ENCODE data around the gene ARNT2. TPM values are rescaled to one million over a fixed set of nuclear protein-coding genes. Genes with fewer than 3 reads are reported as not detected.
A peak's percentile ranks its signal among the peaks of the same experiment; 100 is the strongest.

The ARNT2 gene
- total RNA-seq, 1 experiment from 2014 or later = 3.3 TPM

DNA sequence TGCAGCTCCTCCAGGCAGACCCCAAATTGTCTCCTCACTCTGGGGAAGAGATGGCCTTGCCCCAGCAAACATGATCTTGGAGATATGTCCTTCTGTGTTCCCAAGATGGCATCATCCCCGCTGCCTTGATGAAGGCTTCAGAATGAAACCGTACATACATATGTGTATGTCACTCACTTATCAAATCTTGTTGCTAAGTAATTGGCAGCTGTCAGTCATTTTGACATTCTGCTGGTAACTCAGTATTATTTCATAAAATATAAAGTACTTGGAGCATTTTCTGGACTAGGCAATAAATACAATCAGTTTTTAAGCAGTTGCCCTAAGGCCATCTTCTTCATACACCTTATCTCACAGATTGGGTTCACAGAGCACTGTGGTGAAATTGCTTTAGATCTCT, 62.4 kb downstream of the ARNT2 start:
- DNase-seq (ENCODE audit: low spot score) = no peak

DNA sequence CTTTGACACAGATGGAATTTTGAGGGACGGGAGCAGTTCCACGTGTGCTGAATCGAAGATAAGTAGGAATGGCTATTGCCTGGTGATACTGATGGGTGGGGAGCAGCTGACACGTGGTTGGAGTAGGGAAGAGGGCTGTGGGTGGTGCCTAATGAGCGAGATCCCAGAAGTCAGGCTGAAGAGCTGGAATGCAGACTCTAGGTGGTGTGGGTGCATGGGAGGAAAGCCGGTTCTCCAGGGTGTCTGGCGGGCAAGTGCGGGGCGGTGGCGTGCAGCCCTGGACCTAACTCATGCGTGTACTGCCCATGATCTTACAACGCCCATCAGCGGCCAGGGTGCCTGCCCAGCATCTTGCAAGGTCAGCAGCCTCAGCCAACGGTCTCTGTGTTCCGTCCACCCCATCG, 63.1 kb downstream of the ARNT2 start:
- no peak for DNase-seq (ENCODE audit: low spot score)

DNA sequence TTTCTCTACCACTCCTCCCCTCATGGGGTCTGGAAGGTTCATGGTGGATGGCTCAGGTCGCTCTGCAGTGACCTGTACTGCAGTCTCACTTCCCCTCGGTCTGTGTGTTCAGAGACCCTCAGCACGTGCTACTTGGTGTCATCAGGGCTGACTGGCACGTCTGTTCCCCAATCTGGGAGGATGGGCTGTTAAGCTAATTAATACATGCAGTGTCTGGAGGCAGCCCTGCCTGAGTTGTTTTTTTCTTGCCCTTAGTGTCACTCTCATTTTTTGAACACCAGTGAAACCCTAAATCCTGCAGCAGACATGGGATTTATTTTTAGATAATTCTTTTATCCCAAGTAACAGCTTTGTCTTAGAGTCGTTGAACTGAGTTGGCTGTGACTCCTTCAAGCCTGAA, 64.6 kb downstream of the ARNT2 start:
- no peak for DNase-seq (ENCODE audit: low spot score)

DNA sequence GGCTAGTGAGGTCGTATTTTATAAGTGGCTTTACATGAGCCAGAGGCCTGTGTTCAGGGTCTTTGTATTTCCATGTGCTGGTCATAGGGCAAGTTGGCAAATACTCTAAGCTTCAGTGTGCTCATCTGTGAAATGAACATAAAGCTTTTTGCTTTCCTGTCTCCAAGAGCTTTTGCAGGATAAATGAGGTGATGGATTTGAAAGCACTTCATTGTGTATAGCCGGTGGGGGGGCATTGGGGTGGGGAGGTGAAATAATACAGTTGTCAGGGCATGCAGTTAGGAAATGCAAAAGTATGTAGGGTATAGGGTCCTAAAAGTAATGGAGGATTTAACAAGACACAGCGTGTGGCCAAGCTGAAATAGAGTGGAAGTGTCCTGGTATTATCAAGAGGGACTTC, 67.7 kb downstream of the ARNT2 start:
- no peak for DNase-seq (ENCODE audit: low spot score)

DNA sequence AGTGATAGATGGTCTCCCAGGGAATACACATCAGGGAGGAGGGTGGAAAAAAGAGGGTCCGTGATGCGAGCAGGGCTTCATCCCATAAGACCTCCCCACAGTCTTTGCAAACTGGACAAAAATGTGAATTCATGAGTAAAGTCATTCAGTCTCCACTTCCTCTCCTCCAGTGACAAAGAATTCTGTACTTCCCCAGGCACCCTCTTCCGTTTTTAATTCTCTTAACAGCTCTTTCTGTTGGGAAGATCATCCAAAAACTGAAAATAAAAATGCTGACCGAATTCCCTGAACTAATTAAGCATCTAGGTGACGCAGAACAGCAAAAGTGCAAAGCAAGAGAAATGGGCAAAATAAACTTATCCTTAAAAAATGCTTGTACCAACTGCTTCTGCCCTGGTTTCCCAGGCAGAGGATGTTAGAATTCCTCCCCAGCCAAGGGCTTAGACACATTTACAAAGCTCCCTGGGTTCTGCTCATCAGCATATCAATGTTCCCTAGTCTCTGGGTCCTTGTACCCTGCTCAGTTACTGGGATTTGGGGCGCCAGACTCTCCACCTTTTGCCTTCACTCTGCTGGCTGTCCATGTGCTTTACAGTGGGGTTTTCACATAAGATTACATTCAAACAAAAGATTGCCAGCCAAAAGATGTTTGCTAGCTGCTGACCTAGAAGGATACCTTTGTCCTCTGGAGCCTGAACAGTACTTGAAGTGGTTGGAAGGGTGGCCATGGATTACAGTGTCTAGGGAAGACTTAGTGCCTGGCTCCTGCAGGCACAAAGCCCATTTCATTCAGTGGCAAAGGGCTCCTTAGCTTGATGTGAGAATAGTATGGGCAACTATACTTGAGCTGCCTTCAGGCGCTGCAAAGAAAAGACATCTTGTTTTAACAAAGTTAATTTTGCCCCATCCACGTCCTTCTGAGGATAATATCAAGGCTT, 69.4 kb downstream of the ARNT2 start:
- no peak for DNase-seq (ENCODE audit: low spot score)

DNA sequence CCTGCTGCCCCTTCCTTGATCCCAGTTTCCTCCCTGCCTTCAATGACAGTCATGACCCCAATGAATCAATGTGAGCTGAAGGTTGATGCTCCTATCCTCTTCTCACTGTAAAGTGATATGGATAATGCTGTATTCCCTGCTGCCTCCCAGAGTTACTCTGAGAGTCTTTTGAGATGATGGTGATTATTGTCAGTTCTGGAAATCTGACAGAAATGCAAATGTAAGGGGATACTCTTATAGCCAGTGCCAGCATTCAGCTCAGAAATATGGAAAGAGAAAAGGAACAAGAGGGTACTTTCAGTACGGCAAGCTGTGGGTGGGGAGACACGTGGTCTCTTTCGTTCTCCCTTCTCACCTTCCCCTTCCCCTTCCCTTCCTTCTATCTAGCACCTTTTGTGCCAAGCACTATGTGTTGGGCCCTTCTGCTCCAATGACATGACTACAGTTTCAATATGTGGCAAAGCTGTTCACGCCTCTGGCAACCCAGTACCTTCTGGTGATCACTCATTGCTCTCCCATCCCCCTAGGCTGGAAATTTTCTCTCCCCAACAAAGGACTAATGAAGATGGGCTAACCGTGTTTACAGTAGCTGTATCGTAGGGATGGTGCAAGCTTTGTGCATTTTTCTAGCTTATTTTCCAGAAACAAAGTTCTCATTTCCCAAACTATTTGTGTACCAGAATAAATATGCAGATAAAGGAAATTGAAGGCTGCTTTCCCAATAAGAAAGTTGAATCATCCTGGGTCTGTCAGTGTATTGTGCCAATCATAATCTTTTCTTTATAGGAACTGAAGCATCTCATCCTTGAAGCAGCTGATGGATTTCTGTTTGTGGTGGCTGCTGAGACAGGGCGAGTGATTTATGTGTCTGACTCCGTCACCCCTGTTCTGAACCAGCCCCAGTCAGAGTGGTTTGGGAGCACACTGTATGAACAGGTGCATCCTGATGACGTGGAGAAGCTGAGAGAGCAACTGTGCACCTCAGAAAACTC, 70.3 kb downstream of the ARNT2 start:
- DNase-seq (ENCODE audit: low spot score) = no peak

DNA sequence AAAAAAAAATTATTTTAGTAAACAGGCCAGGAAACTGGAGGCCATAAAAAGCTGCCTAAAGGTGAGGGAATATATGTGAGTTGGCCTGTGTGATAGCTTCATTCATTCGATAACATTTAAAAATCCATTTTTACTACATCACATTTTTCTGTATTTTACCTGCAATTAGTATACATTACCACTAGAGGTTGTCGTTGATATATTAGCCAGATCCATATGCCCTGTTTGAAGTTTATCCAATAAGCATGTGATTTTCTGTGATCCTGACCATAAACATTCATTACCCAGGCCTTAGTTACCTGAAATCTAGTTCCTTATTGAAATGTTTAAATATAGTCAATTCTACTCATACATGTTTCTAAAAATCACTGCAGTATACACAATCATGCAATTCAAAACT, 71.4 kb downstream of the ARNT2 start:
- no peak for DNase-seq (ENCODE audit: low spot score)

DNA sequence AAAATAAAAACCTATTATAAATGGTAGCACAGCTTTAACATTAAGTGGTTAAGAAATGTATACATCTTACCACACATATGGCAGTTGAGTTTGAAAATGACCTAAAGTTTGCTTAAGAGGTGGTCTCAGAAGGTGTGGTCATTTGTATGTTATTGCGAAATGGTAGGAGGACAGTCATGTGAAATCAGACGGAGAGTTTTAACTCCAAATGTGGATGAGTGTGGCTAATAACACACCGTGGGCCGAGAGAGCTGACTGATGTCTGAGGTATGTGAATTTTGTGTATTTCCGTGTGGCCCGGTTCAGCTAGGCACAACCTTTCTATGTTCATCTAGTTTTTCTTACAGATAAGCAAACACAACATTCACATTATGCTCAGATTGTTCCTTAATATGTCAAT, 71.9 kb downstream of the ARNT2 start:
- DNase-seq (ENCODE audit: low spot score) = no peak

DNA sequence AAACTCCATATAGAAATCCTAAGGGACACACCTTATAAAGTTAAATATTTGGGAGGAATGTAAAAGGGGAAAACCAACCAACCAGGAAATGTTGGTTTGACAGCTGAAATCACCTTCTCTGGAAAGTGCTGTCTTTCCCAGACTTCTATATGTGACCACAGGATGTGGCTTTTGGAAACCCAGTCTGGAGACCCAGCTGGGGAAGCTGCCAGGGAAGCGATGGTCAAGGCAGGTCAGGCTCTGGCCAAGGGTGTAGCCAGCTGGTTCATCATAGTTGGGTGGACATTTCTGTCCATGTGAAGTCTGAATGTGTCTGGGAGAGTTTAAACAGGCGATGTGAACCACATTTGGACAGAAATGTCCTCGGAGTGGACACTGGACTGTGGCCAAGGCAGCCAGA, 73.9 kb downstream of the ARNT2 start:
- DNase-seq (ENCODE audit: low spot score) = no peak

DNA sequence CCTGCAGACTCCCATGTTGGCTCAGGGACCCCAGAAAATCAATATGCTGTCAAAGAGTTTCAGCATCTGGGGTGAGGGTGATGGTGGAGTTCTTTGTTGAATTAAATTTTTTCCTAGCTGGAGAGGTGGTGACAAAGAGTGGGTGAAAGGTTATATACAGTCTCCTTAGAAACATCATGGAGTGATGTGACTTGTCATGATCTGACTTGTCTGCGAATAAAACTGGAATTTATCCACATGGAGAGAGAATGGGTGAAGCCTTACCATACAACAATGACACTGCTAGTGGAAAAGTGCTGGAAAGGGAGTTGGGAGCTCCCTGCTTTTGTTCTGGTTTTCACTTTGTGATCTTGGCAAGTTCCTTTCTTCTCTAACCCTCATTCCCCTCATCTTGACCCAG, 75.0 kb downstream of the ARNT2 start:
- no peak for DNase-seq (ENCODE audit: low spot score)

DNA sequence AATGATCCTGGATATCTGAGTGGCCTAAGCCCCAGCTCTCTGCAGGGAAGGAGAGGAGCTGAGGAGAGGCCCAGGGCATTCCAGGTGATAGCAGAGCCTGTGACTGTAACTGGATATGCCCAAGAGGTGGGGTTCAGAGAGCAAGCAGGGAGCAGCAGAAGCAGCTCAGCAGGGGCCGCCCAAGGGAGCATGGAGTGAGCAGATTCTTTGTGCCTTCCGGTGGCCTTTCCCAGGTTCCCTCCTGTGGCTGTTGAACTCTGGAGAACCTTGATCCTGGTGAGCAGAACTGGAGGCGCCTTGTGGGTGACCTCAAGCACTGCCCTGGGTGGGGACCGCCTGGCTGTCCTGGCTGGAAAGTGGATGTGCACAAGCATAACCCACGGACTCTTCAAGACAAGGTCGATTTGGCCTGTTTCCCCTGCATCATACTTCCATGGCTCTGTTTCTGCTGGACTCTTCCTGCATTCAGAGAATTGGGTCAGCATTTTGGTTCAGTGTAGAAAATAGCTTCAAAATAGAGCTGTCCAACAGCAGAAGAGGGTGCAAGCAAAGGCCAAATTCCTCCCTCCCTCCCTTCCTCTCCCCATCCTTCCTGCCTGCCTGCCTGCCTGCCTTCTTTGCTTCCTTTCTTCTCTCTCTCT, 76.1 kb downstream of the ARNT2 start:
- no peak for DNase-seq (ENCODE audit: low spot score)

DNA sequence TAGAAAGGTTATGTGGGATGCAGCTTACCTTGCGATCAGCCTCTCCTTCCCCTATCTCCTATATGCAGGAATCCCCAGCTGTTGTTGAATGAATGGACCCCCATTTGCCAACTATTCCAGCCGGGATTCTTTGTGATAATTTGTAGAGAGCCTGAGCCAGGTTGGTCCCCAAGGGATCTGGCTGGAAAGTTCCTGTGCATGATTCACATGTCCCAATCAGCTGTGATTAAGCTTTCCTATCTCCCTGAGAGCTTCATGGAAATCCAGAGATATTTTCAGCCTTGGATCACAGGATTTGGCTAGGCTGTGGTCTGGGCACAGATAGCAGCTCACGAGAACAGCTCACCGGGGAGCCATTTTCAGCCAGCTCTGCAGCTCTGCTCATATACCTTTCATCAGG, 76.7 kb downstream of the ARNT2 start:
- peak; percentile 38 for DNase-seq (ENCODE audit: low spot score)

DNA sequence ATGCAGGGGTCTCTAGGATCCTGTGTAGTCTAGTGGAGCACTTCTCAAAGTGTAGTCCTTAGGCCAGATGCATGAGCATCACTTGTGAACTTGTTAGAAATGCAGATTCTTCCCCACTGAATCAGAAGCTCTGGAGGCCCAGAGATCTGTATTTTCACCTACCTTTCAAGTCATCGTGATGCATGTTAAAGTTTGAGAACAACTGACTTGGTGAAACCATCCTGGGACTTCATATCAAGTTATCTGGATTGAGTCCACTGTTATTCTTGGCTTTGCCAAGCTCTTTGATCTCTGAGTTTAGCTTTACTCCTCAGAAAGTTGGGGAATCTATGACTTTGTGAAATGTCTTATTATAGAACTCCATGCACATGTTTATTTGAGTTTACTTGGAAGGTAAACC, 78.5 kb downstream of the ARNT2 start:
- no peak for DNase-seq (ENCODE audit: low spot score)

DNA sequence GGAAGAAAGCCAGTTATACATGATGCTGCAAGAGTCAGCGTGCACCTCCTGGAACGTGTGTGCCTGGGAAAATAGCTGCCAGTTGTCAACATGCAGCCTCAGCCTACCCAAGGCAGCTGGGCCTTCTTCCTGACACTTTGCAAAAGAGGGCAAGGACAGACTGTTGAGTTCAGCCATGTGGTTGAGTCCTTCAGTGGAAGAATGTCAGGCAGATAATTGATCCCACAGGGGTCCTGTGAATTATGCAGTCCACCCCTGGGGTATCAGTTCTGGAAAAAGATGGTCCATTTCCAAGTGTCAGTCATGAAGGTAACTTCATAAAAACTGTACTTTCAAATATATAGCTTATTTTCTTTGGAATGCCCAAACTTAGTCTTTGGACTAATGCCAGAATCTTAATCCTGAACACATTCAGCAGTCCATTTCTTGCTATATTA, 79.6 kb downstream of the ARNT2 start:
- DNase-seq (ENCODE audit: low spot score) = no peak

DNA sequence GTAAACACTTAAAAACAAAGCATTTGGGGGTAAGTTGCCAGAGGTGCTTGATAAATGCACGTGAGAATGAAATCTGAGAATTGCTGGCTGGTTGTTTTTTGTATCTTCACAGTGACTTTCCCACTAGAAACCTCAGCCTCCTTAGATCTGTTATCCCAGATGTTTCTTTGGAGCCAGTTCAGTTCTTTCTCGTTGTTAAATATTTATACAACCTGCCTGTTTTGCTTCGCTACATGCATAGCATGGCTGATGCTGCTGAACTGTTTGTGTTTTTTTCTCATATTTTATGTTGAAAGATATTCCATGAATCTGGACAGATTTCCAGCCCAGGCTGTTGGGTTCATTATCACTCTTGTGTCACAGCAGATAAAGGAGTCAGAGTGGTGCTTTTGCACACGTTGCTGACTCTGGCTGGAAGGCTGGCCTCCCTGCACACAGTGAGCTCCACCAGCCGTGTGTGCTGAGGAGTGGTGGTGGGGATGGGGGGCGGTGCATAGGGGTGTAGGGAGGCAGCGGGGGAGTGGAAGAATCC, 80.2 kb downstream of the ARNT2 start:
- no peak for DNase-seq (ENCODE audit: low spot score)

DNA sequence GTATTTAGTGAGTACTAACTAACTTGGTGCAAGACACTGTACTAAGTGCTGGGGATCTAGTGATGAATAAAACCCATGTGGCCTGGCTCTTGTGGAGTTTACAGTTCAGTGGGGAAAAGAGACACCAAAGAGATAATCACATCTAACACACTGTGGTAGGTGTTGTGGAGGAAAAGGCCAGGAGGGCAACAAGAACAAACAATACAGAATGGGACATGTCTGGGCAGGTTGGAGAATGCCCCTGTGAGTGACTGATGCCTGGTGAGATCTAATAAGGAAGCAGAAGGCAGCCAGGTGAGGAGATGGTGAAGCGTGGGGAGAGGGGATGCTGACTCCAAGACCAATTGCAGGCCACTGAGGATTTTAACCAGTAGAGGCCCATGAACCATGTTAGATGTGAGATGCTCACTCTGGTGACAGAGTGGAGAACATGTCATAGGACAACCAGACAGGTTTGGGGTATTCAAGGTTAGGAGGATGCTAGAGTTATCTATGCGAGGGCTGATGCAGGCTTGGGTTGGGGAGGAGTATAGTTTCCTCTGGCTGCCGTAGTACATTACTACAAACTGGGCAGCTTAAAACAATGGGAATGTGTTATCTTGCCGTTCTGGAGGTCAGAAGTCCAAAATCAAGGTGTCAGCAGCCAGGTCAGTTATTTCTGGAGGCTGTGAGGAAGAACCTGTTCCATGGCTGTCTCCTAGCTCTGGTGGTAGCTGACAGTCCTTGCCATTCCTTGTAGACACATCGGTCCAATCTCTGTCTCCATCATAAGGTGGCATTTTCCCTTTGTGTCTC, 81.4 kb downstream of the ARNT2 start:
- no peak for DNase-seq (ENCODE audit: low spot score)

DNA sequence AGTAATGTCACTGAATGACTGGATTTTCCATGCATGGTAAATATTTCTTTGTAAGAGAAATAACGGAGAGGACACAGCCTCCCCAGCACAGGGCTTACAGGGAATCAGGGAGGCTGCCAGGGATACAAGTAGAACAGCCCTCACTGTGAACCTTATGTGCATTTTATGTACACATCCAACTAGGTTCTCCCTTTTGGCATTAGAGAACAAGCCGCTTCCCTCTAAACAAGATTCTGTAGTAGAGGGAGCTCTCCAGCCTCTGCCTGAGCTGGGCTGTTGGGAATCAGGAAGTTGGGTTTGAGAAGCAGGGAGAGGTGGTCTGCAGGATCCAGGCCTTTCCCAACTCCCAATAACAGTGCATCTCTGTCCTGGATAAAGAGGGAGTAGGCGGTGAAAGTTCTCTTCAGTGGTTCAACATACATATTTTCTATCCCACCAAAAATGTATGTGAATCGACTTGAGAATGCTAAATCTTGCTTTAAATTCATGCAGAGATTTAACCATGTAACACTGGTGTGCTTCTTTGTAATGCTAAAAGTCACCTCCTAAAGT, 83.7 kb downstream of the ARNT2 start:
- DNase-seq (ENCODE audit: low spot score) = no peak

DNA sequence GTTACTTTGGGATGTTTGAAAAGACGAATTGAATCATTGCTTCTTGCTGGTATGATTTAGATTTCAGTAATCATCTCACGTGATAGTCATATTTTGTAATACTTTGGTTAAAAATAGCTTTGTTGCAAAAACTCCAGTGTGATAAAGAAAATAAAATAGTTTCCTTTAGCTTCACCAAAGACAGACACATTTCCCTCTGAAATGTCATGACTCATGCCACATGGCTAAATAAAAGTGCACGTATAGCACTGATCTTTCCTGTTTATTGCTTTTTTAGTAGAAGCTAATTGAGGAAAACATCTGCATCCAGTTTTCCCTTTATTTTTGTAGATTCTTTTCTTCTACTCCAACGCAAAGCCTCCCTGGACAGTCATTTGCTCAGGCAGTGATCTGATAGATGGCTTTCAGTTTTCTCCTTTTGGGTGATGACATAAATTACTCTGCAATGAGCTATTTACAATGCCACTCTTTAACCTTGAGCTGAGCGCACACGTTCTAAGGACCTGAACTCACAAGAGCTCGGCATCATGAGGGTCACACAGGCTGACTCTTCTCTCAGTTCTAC, 84.9 kb downstream of the ARNT2 start:
- DNase-seq (ENCODE audit: low spot score) = peak; percentile 41

DNA sequence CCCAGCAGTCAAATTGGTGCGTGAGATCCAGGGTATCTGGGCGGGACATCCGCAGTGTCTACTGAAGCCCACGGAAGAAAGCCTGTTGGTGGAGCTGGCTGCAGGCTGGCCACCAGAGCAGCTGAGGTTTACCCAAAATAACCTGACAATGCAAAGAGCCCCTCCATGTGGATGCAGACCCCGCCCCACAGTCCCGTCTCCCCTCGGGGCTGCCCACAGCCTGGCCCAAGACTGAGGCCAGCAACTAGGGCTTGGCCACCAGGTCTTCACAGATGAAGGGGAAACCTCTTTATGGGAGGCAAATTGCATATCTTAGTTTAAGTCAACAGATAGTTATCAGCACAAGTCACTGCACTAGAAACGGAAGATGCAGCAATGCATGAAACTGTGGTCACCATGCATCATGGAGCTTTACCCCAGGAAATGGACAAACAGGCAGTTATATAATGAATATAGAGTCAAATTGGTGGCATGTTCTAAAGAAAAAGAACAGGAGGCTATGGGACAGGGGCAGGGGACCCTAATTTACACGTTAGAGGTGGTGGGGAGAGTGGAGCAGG, 86.3 kb downstream of the ARNT2 start:
- DNase-seq (ENCODE audit: low spot score) = no peak
